Endothelial cell of umbilical vein (primary cell): ENCODE results near the gene PCDHA4. TPM values are rescaled to one million over a fixed set of nuclear protein-coding genes. Genes with fewer than 3 reads are reported as not detected.

Experiments
- BruUV-seq: library from RNA; stranded (reverse); fragments of 400-500 nt; replicated peaks from 2 replicates; lab custom pipeline; 2021; lab: Mats Ljungman, UMichigan
- CTCF ChIA-PET: fragments of 300-600, 350-600 bp; sonication (Branson Sonifier 250); formaldehyde crosslinking; loops from one replicate; lab custom pipeline; 2021; ENCODE audit warnings: antibody characterized with exemption, inconsistent platforms; lab: Charles Lee
- POLR2A ChIA-PET: fragments of 300-600, 350-600 bp; sonication (Branson Sonifier 250); formaldehyde crosslinking; loops from one replicate; lab custom pipeline; 2021; ENCODE audit warnings: antibody characterized with exemption, inconsistent platforms; lab: Charles Lee
- DNase-seq: peaks from one replicate; pipeline ENCODE4 v3.0.0-alpha.2; 2011; ENCODE audit warnings: low read depth, low spot score
- FAIRE-seq: peaks from 2 replicates; lab custom pipeline; 2011; peaks lifted over from hg19 to GRCh38; lab: Jason Lieb, UNC
- H2AFZ ChIP-seq: 2 replicates; pipeline ENCODE4 v1.6.0; 2012; ENCODE audit warnings: low read depth, low read length, control low read depth, inconsistent platforms
- H3K27ac ChIP-seq: 2 replicates; pipeline ENCODE4 v1.5.1; 2011; ENCODE audit warnings: low read depth, mild to moderate bottlenecking, control low read depth, low read length, moderate library complexity; ENCODE audit not compliant: insufficient read depth
- H3K27me3 ChIP-seq, 2 experiments: 2 replicates each; pipeline versions ENCODE4 v1.6.0 to v1.6.1; 2011; ENCODE audit warnings: low read length in 2 of 2, mixed read lengths in 1 of 2; ENCODE audit not compliant: control insufficient read depth in 2 of 2, insufficient read depth in 2 of 2
- H3K36me3 ChIP-seq, 2 experiments: 2 replicates in 1 of 2; 3 replicates in 1 of 2; pipeline ENCODE4 v1.5.1; 2011; ENCODE audit warnings: low read length in 2 of 2, mild to moderate bottlenecking in 1 of 2, moderate library complexity in 1 of 2; ENCODE audit not compliant: control insufficient read depth in 2 of 2, insufficient read depth in 2 of 2; ENCODE audit errors: extremely low read depth in 1 of 2
- H3K4me1 ChIP-seq: 3 replicates; pipeline ENCODE4 v1.5.1; 2011; ENCODE audit warnings: mild to moderate bottlenecking, low read length; ENCODE audit not compliant: control insufficient read depth, insufficient read depth; ENCODE audit errors: extremely low read depth
- H3K4me2 ChIP-seq: 2 replicates; pipeline ENCODE4 v1.6.1; 2011; ENCODE audit warnings: low read length, control low read depth, mixed read lengths; ENCODE audit not compliant: insufficient read depth
- H3K4me3 ChIP-seq, 3 experiments: fragments of 200-600 bp in 1 of 3; sonication (generic), shearing (Covaris generic) in 1 of 3; replicated peaks in 1 of 3; 2 replicates each; pipeline ENCODE4 v1.5.1; 2011 to 2016; ENCODE audit warnings: control low read depth in 3 of 3, low read length in 3 of 3, mild to moderate bottlenecking in 2 of 3, inconsistent platforms in 1 of 3, low read depth in 1 of 3, moderate library complexity in 1 of 3; ENCODE audit not compliant: insufficient read depth in 1 of 3
- H3K79me2 ChIP-seq: 2 replicates; pipeline ENCODE4 v1.6.0; 2012; ENCODE audit warnings: low read length, inconsistent platforms; ENCODE audit not compliant: control insufficient read depth, insufficient read depth
- H3K9ac ChIP-seq: replicated peaks from 2 replicates; pipeline ENCODE3; 2011; ENCODE audit warnings: low read length, control low read depth; ENCODE audit not compliant: insufficient read depth; ENCODE audit errors: extremely low read depth
- H3K9me1 ChIP-seq: replicated peaks from 3 replicates; pipeline ENCODE4 v1.6.0; 2011; ENCODE audit warnings: mild to moderate bottlenecking, low read length; ENCODE audit not compliant: control insufficient read depth, insufficient read depth; ENCODE audit errors: extremely low read depth
- H3K9me3 ChIP-seq: replicated peaks from 2 replicates; pipeline ENCODE4 v1.5.1; 2012; ENCODE audit warnings: low read length, inconsistent platforms; ENCODE audit not compliant: control insufficient read depth, insufficient read depth
- H4K20me1 ChIP-seq: replicated peaks from 2 replicates; pipeline ENCODE3; 2011; ENCODE audit warnings: mild to moderate bottlenecking, low read length; ENCODE audit not compliant: control insufficient read depth, insufficient read depth; ENCODE audit errors: extremely low read depth
- CTCF ChIP-seq, 2 donors: IDR thresholded peaks; 1 replicate in 1 of 2; 2 replicates in 1 of 2; pipeline ENCODE4 v1.5.1; 2011; ENCODE audit warnings: low read length in 2 of 2, mild to moderate bottlenecking in 2 of 2, moderate library complexity in 2 of 2, control low read depth in 1 of 2, inconsistent platforms in 1 of 2, low read depth in 1 of 2; ENCODE audit not compliant: insufficient read depth in 1 of 2; ENCODE audit errors: extremely low read depth in 1 of 2
- EZH2 ChIP-seq: IDR thresholded peaks from 2 replicates; pipeline ENCODE4 v1.6.1; 2012; ENCODE audit warnings: borderline replicate concordance, low read depth, mild to moderate bottlenecking, moderate library complexity, low read length, inconsistent platforms; ENCODE audit not compliant: severe bottlenecking
- FOS ChIP-seq: IDR thresholded peaks from 2 replicates; pipeline ENCODE4 v1.6.1; 2011; ENCODE audit warnings: mild to moderate bottlenecking, low read length, moderate library complexity, borderline replicate concordance; ENCODE audit not compliant: insufficient read depth
- GATA2 ChIP-seq: IDR thresholded peaks from 2 replicates; pipeline ENCODE4 v1.7.0; 2011; ENCODE audit warnings: low read depth, mild to moderate bottlenecking, moderate library complexity, mixed read lengths, low read length; ENCODE audit not compliant: insufficient read length, insufficient read depth
- JUN ChIP-seq: IDR thresholded peaks from 2 replicates; pipeline ENCODE4 v1.6.1; 2011; ENCODE audit warnings: borderline replicate concordance, low read depth; ENCODE audit not compliant: insufficient read length, insufficient read depth
- MYC ChIP-seq: IDR thresholded peaks from one replicate; pipeline ENCODE4 v1.6.1; 2011; ENCODE audit warnings: mild to moderate bottlenecking, low read depth, low read length
- POLR2A ChIP-seq: IDR thresholded peaks from 2 replicates; pipeline ENCODE4 v1.6.1; 2012; ENCODE audit warnings: low read depth, mild to moderate bottlenecking, control low read depth, low read length
- POLR2AphosphoS5 ChIP-seq: IDR thresholded peaks from 2 replicates; pipeline ENCODE4 v1.6.1; 2012; ENCODE audit warnings: low read depth, mild to moderate bottlenecking, control low read depth, low read length, moderate library complexity; ENCODE audit not compliant: insufficient read depth
- dilution Hi-C: fragments of 300-500 bp; cut with MboI; formaldehyde crosslinking; loops from one replicate; pipeline ENCODE4 v1.15.0; 2019; ENCODE audit warnings: low sequenced_read_pairs; ENCODE audit not compliant: extremely low pct_ligation_motif_present
- intact Hi-C: fragments of 100-400 bp; cut with micrococcal nuclease; formaldehyde crosslinking; loops from one replicate; pipeline ENCODE4 v1.10.0; 2022
- polyA plus RNA-seq, 4 experiments: library from polyadenylated mRNA; depleted of rRNA in 3 of 4; stranded (reverse) in 3 of 4; unstranded in 1 of 4; fragments of >200 nt; gene quantifications; 2 replicates each; pipeline versions ENCODE4 v1.2.1 to v1.2.3, GENCODE V29; 2011 to 2012; ENCODE audit warnings: missing spikeins in 1 of 4
- total RNA-seq: library from RNA; stranded (reverse); gene quantifications from 2 replicates; pipeline ENCODE4 v1.2.3, GENCODE V29; 2021
- TF ChIP-seq, protein P1 (sequence below): IDR thresholded peaks from 2 replicates; pipeline ENCODE4 v1.6.1; 2011; ENCODE audit not compliant: insufficient read depth, insufficient read length

Gene PCDHA4
- total and polyA plus RNA-seq, 2 donors (not counting 3 experiments of a cell fraction or from before 2014, with no cell fraction given) = 0.04 to 0.26 TPM

GRCh38 chr5:140823475-140823874 lies 16.6 kb downstream of the PCDHA4 start:
- H3K9me3 ChIP-seq = no peaks in the 10 kb centered on the region
- H3K9me1 ChIP-seq = no peaks in the 10 kb centered on the region
- no TSS peak for BruUV-seq
- POLR2A ChIA-PET = no interaction called here
- FAIRE-seq (no peak), DNase-seq (no peak)
- no peaks in the 10 kb centered on the region for H3K27me3 ChIP-seq
- H3K4me1 ChIP-seq = no peaks in the 10 kb centered on the region
- no peak overlapping the region for H3K9ac ChIP-seq
- intact Hi-C loops = no loop called here
- TF ChIP-seq POLR2A = no peak
- no peak for TF ChIP-seq JUN
- TF ChIP-seq CTCF (IDR thresholded peaks at IDR 0.05; ENCODE audit: extremely low read depth in 1 of 2, insufficient read depth in 1 of 2, low read depth in 1 of 2, low read length in 2 of 2) = no peak
- TF ChIP-seq FOS = no peak
- TF ChIP-seq EZH2 = no peak
- no peak for TF ChIP-seq MYC
- TF ChIP-seq POLR2AphosphoS5 = no peak
- TF ChIP-seq, protein P1, sequence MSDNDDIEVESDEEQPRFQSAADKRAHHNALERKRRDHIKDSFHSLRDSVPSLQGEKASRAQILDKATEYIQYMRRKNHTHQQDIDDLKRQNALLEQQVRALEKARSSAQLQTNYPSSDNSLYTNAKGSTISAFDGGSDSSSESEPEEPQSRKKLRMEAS = no peak
- TF ChIP-seq GATA2 = no peak
- no peak overlapping the region for H3K4me2 ChIP-seq
- no peaks in the 10 kb centered on the region for H4K20me1 ChIP-seq
- H3K79me2 ChIP-seq = no peaks in the 10 kb centered on the region
- dilution Hi-C loops = no loop called here
- no peak overlapping the region for H3K4me3 ChIP-seq
- no peak overlapping the region for H2AFZ ChIP-seq
- CTCF ChIA-PET = no interaction called here
- H3K36me3 ChIP-seq = no peaks in the 10 kb centered on the region
- H3K27ac ChIP-seq = no peak overlapping the region
